Body of pancreas (tissue), 4 donors: ENCODE results near the gene RAB11FIP4. TPM values are rescaled to one million over a fixed set of nuclear protein-coding genes. Genes with fewer than 3 reads are reported as not detected.

ENCODE experiments used
- ATAC-seq: fragments of 150-250 bp; one replicate; pipeline ENCODE4 v1.9.1; 2016
- DNase-seq, 4 donors: peaks; one replicate each; pipeline ENCODE4 v3.0.0-alpha.2; 2019
- H3K27ac ChIP-seq, 4 donors: fragments of 200-600 bp; sonication (generic); 1 replicate in 3 of 4; 2 replicates in 1 of 4; pipeline versions ENCODE4 v1.5.1 to v1.6.1; 2016 to 2019; ENCODE audit warnings: mild to moderate bottlenecking in 1 of 4, mixed read lengths in 1 of 4, moderate library complexity in 1 of 4
- H3K27me3 ChIP-seq, 2 donors: fragments of 200-600 bp; sonication (generic); one replicate each; pipeline ENCODE4 v1.6.0; 2016; ENCODE audit warnings: mild to moderate bottlenecking in 1 of 2
- H3K36me3 ChIP-seq, 2 donors: fragments of 200-600 bp; sonication (generic); replicated peaks in 1 of 2; 2 replicates each; pipeline ENCODE4 v1.5.1; 2016; ENCODE audit warnings: low read depth in 2 of 2; ENCODE audit not compliant: insufficient read depth in 1 of 2
- H3K4me1 ChIP-seq: fragments of 200-600 bp; sonication (generic); one replicate; pipeline ENCODE4 v1.6.0; 2016
- H3K4me3 ChIP-seq, 2 donors: fragments of 200-600 bp; sonication (generic); 1 replicate in 1 of 2; 2 replicates in 1 of 2; pipeline ENCODE4 v1.5.1; 2016 to 2019
- H3K9me3 ChIP-seq, 3 donors: fragments of 200-600 bp; sonication (generic); 1 replicate in 2 of 3; 2 replicates in 1 of 3; pipeline ENCODE4 v1.5.1; 2016
- CTCF ChIP-seq, 7 experiments: fragments of 450-650 bp in 4 of 7; fragments of 200-600 bp in 3 of 7; sonication (generic) in 3 of 7; IDR thresholded peaks; one replicate each; pipeline ENCODE4 v1.5.1; 2016 to 2019; ENCODE audit warnings: antibody characterized with exemption in 7 of 7
- POLR2A ChIP-seq, 3 donors: fragments of 450-650 bp; IDR thresholded peaks; one replicate each; pipeline ENCODE4 v1.6.1; 2016; ENCODE audit warnings: antibody characterized with exemption in 3 of 3, mild to moderate bottlenecking in 2 of 3
- WGBS, 2 donors: methylation state at CpG; one replicate each; pipeline ENCODE4 v1.1.5; 2017; 5-methylcytosine and 5-hydroxymethylcytosine counted together
- intact Hi-C: fragments of 100-400 bp; cut with DNase I; formaldehyde crosslinking; loops from one replicate; pipeline ENCODE4 v1.15.1; 2023
- total RNA-seq, 2 donors: library from RNA; depleted of rRNA; stranded (reverse); fragments of >200 nt; gene quantifications; one replicate each; pipeline ENCODE4 v1.1.0, GENCODE V29; 2016

Gene RAB11FIP4
- total RNA-seq, 2 donors from 2014 or later = 37.2 to 38.7 TPM

GRCh38 chr17:31413081-31413799, 21.8 kb downstream of the RAB11FIP4 start:
- WGBS, 2 donors = 73 to 79% methylated on average over 12 to 15 of the region's 15 CpGs
- intact Hi-C loops = no loop called here
- DNase-seq (no peak), ATAC-seq (no peak)
- no peak for TF ChIP-seq POLR2A (IDR thresholded peaks at IDR 0.05)
- TF ChIP-seq CTCF (IDR thresholded peaks at IDR 0.05) = no peak
- Histone ChIP-seq H3K27me3 (no peaks in the 10 kb centered on the region), H3K9me3 (no peaks in the 10 kb centered on the region), H3K36me3 (no peaks in the 10 kb centered on the region), H3K4me1 (no peaks in the 10 kb centered on the region), H3K4me3 (no peak overlapping the region), H3K27ac (no peak overlapping the region)

- no peak for TF ChIP-seq CTCF (IDR thresholded peaks at IDR 0.05)
- TF ChIP-seq POLR2A (IDR thresholded peaks at IDR 0.05) = no peak
- no peak for DNase-seq
- Histone ChIP-seq H3K4me3 (no peak overlapping the region), H3K27me3 (no peaks in the 10 kb centered on the region), H3K27ac (no peak overlapping the region), H3K9me3 (no peaks in the 10 kb centered on the region), H3K4me1 (no peaks in the 10 kb centered on the region), H3K36me3 (no peaks in the 10 kb centered on the region)
- ATAC-seq = no peak
- WGBS, 2 donors = 53 to 59% methylated on average over 12 of the region's 12 CpGs
- intact Hi-C loops = no loop called here
Measured at GRCh38 chr17:31413874-31414549, 22.5 kb downstream of the RAB11FIP4 start.

DNA sequence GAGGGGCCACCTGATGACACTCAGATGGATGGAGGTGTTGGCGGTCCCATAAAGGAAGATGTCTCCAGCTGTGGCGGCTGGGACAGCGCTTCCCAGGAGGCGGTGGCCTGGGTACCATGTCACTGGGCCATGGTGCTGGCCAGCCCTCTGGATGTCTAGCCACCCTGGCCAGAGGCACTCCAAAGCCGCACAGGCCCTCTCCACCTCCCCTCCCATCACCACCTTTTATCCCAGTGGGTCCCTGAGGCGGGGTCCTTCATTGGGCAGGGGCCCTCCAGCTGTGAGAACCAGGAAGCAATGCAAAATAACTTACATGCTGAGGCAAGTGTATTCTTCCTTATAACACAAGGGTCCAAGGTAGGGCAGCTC, 23.1 kb downstream of the RAB11FIP4 start:
- Histone ChIP-seq H3K4me3 (no peak overlapping the region), H3K27me3 (no peaks in the 10 kb centered on the region), H3K27ac (no peak overlapping the region), H3K36me3 (no peaks in the 10 kb centered on the region), H3K4me1 (no peaks in the 10 kb centered on the region), H3K9me3 (no peaks in the 10 kb centered on the region)
- ATAC-seq = no peak
- intact Hi-C loops = no loop called here
- no peak for TF ChIP-seq CTCF (IDR thresholded peaks at IDR 0.05)
- TF ChIP-seq POLR2A (IDR thresholded peaks at IDR 0.05) = no peak
- 86 to 95% methylated on average over 6 of the region's 6 CpGs for WGBS, 2 donors
- no peak for DNase-seq

- Histone ChIP-seq H3K27me3 (no peaks in the 10 kb centered on the region), H3K4me1 (no peaks in the 10 kb centered on the region), H3K36me3 (no peaks in the 10 kb centered on the region), H3K27ac (no peak overlapping the region), H3K9me3 (no peaks in the 10 kb centered on the region), H3K4me3 (no peak overlapping the region)
- ATAC-seq = no peak
- 44 to 61% methylated on average over 6 to 7 of the region's 7 CpGs for WGBS, 2 donors
- DNase-seq = no peak
- intact Hi-C loops = no loop called here
- no peak for TF ChIP-seq CTCF (IDR thresholded peaks at IDR 0.05)
- TF ChIP-seq POLR2A (IDR thresholded peaks at IDR 0.05) = no peak
Measured at GRCh38 chr17:31415004-31415454, 23.6 kb downstream of the RAB11FIP4 start.
